Panc1 (cell line): ENCODE results near the gene NLRC5. TPM values are rescaled to one million over a fixed set of nuclear protein-coding genes. Genes with fewer than 3 reads are reported as not detected.

Source experiments
- ATAC-seq: fragments of 200-7000 bp; cut with Tn5 transposase; 2 replicates; pipeline ENCODE4 v1.9.1; 2020; ENCODE audit warnings: mild to moderate bottlenecking, moderate library complexity
- BruUV-seq: library from RNA; stranded (reverse); fragments of 400-500 nt; replicated peaks from 2 replicates; lab custom pipeline; 2021; lab: Mats Ljungman, UMichigan
- CTCF ChIA-PET: fragments of 300-600 bp; sonication (Branson Sonifier 250); formaldehyde crosslinking; loops from one replicate; lab custom pipeline; 2022; ENCODE audit warnings: antibody characterized with exemption; lab: Charles Lee
- POLR2A ChIA-PET: fragments of 300-600 bp; sonication (Branson Sonifier 250); formaldehyde crosslinking; loops from one replicate; lab custom pipeline; 2022; ENCODE audit warnings: antibody characterized with exemption; lab: Charles Lee
- DNase-seq: peaks from one replicate; pipeline ENCODE4 v3.0.0-alpha.2; 2010; ENCODE audit warnings: low read depth, low spot score
- H3K27ac ChIP-seq: 2 replicates; pipeline ENCODE4 v1.5.1; 2011; ENCODE audit warnings: mild to moderate bottlenecking, low read length, inconsistent platforms
- H3K27me3 ChIP-seq: fragments of 200-500 bp; sonication (Bioruptor generic); 2 replicates; pipeline ENCODE4 v1.6.0; 2014; ENCODE audit warnings: low read length, inconsistent platforms; ENCODE audit not compliant: control insufficient read depth, insufficient read depth
- H3K36me3 ChIP-seq: fragments of 200-500 bp; sonication (Bioruptor generic); 2 replicates; pipeline ENCODE4 v1.5.1; 2014; ENCODE audit warnings: inconsistent platforms, mild to moderate bottlenecking, low read length, moderate library complexity; ENCODE audit not compliant: control insufficient read depth, insufficient read depth
- H3K4me1 ChIP-seq: 2 replicates; pipeline ENCODE4 v1.5.1; 2011; ENCODE audit warnings: inconsistent platforms, mild to moderate bottlenecking, low read length, moderate library complexity; ENCODE audit not compliant: control insufficient read depth, insufficient read depth
- H3K4me3 ChIP-seq, 2 experiments: 2 replicates each; pipeline ENCODE4 v1.5.1; 2011 to 2012; ENCODE audit warnings: low read depth in 2 of 2, low read length in 2 of 2, mild to moderate bottlenecking in 2 of 2, inconsistent platforms in 1 of 2, moderate library complexity in 1 of 2
- H3K9me3 ChIP-seq: fragments of 200-500 bp; sonication (Bioruptor generic); 2 replicates; pipeline ENCODE4 v1.5.1; 2014; ENCODE audit warnings: low read depth, mild to moderate bottlenecking, inconsistent platforms, low read length, moderate library complexity; ENCODE audit not compliant: control insufficient read depth, insufficient read depth
- POLR2AphosphoS5 ChIP-seq: IDR thresholded peaks from 2 replicates; pipeline ENCODE4 v1.6.1; 2012; ENCODE audit warnings: mild to moderate bottlenecking, low read depth, low read length, moderate library complexity
- SIN3A ChIP-seq: IDR thresholded peaks from 2 replicates; pipeline ENCODE4 v1.6.1; 2012; ENCODE audit warnings: low read depth, mild to moderate bottlenecking, low read length, moderate library complexity, borderline replicate concordance; ENCODE audit not compliant: insufficient read depth
- TCF7L2 ChIP-seq: IDR thresholded peaks from 2 replicates; pipeline ENCODE4 v1.6.1; 2011; ENCODE audit warnings: mild to moderate bottlenecking, low read depth, low read length, inconsistent platforms
- in situ Hi-C: cut with HindIII; loops from 2 replicates; pipeline ENCODE4 v1.10.0; 2016; ENCODE audit warnings: low sequenced_read_pairs, low pct_unique_long_range_greater_than_20kb
- intact Hi-C: fragments of 100-400 bp; cut with micrococcal nuclease; formaldehyde crosslinking; loops from one replicate; pipeline ENCODE4 v1.10.0; 2022; ENCODE audit not compliant: unreplicated experiment
- total RNA-seq: library from RNA; stranded (reverse); gene quantifications from one replicate; pipeline ENCODE4 v1.2.1, GENCODE V29; 2021; ENCODE audit not compliant: unreplicated experiment
- TF ChIP-seq, protein P1 (sequence below), 2 experiments: IDR thresholded peaks; 2 replicates each; pipeline ENCODE4 v1.6.1; 2011 to 2012; ENCODE audit warnings: low read depth in 2 of 2, control low read depth in 1 of 2, low read length in 1 of 2, mild to moderate bottlenecking in 1 of 2, moderate library complexity in 1 of 2; ENCODE audit not compliant: insufficient read depth in 1 of 2
- TF ChIP-seq, protein P2 (sequence below): fragments of 450-650 bp; IDR thresholded peaks from 2 replicates; pipeline ENCODE4 v1.5.1; 2017; ENCODE audit warnings: mild to moderate bottlenecking

The NLRC5 gene
- total RNA-seq, 1 experiment from 2014 or later = 8.8 TPM

DNA sequence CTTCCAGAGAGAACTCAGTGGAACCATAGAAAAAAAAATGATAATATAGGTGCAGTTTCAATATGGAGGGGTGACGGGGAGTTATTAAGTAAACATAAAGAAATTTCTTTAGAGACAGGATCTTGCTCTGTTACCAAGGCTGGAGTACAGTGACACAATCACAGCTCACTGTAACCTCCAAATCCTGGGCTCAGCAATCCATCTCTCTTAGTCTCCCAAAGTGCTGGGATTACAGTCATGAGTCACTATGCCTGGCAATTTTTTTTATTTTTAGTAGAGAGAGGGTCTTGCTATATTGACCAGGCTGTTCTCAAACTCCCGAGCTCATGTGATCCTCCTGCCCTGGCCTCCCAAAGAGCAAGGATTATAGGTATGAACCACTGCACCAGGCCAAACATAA lies 48.8 kb downstream of the NLRC5 start:
- TF ChIP-seq POLR2AphosphoS5 (no peak), SIN3A (no peak), TCF7L2 (no peak)
- TF ChIP-seq, protein P1, sequence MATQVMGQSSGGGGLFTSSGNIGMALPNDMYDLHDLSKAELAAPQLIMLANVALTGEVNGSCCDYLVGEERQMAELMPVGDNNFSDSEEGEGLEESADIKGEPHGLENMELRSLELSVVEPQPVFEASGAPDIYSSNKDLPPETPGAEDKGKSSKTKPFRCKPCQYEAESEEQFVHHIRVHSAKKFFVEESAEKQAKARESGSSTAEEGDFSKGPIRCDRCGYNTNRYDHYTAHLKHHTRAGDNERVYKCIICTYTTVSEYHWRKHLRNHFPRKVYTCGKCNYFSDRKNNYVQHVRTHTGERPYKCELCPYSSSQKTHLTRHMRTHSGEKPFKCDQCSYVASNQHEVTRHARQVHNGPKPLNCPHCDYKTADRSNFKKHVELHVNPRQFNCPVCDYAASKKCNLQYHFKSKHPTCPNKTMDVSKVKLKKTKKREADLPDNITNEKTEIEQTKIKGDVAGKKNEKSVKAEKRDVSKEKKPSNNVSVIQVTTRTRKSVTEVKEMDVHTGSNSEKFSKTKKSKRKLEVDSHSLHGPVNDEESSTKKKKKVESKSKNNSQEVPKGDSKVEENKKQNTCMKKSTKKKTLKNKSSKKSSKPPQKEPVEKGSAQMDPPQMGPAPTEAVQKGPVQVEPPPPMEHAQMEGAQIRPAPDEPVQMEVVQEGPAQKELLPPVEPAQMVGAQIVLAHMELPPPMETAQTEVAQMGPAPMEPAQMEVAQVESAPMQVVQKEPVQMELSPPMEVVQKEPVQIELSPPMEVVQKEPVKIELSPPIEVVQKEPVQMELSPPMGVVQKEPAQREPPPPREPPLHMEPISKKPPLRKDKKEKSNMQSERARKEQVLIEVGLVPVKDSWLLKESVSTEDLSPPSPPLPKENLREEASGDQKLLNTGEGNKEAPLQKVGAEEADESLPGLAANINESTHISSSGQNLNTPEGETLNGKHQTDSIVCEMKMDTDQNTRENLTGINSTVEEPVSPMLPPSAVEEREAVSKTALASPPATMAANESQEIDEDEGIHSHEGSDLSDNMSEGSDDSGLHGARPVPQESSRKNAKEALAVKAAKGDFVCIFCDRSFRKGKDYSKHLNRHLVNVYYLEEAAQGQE (IDR thresholded peaks at IDR 0.05; ENCODE audit: insufficient read depth in 1 of 2, low read depth in 2 of 2, low read length in 1 of 2) = no peak
- TF ChIP-seq, protein P2, sequence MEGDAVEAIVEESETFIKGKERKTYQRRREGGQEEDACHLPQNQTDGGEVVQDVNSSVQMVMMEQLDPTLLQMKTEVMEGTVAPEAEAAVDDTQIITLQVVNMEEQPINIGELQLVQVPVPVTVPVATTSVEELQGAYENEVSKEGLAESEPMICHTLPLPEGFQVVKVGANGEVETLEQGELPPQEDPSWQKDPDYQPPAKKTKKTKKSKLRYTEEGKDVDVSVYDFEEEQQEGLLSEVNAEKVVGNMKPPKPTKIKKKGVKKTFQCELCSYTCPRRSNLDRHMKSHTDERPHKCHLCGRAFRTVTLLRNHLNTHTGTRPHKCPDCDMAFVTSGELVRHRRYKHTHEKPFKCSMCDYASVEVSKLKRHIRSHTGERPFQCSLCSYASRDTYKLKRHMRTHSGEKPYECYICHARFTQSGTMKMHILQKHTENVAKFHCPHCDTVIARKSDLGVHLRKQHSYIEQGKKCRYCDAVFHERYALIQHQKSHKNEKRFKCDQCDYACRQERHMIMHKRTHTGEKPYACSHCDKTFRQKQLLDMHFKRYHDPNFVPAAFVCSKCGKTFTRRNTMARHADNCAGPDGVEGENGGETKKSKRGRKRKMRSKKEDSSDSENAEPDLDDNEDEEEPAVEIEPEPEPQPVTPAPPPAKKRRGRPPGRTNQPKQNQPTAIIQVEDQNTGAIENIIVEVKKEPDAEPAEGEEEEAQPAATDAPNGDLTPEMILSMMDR = no peak
- no TSS peak for BruUV-seq
- intact Hi-C loops = no loop called here

DNA sequence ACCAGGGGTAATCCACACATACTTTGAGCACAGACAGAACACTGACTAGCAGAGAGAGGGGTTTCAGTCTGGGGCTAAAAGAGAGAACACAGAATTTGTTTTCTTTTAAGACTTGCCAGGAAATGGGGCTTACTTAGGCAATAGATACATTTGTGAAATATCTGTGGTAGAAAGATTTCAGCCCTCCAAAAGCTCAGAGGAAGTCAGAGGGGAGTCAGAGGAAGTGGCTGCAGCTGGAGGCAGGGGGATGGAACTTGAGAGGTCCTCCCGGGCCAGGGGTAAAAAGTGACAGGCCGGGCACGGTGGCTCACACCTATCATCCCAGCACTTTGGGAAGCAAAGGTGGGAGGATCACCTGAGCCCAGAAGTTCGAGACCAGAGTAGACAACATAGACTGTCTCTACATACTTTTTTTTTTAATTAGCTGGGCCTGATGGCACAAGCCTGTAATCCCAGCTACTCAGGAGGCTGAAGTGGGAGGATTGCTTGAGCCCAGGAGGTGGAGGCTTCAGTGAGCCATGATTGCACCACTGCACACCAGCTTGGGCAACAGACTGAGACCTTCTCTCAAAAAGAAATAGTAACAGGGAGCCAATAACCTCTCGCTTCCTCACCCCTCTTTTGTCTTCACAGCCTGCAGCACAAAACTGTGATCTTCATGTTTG lies 49.9 kb downstream of the NLRC5 start:
- no peak overlapping the region for H3K27ac ChIP-seq
- no peak overlapping the region for H3K4me3 ChIP-seq
- no TSS peak for BruUV-seq
- in situ Hi-C loops = no loop called here
- no peaks in the 10 kb centered on the region for H3K4me1 ChIP-seq
- H3K27me3 ChIP-seq = no peaks in the 10 kb centered on the region
- ChIA-PET POLR2A (no interaction called here), CTCF (no interaction called here)
- H3K9me3 ChIP-seq = no peaks in the 10 kb centered on the region
- intact Hi-C loops = no loop called here
- TF ChIP-seq, protein P1 (IDR thresholded peaks at IDR 0.05; ENCODE audit: insufficient read depth in 1 of 2, low read depth in 2 of 2, low read length in 1 of 2) = no peak
- no peak for TF ChIP-seq POLR2AphosphoS5
- TF ChIP-seq, protein P2 = no peak
- no peak for TF ChIP-seq TCF7L2
- TF ChIP-seq SIN3A = no peak
- no peaks in the 10 kb centered on the region for H3K36me3 ChIP-seq
- DNase-seq = no peak
- ATAC-seq = no peak

More for the DNA sequence above, 48.8 kb downstream of the NLRC5 start:
- CTCF ChIA-PET = no interaction called here
- no peaks in the 10 kb centered on the region for H3K27me3 ChIP-seq
- H3K9me3 ChIP-seq = no peaks in the 10 kb centered on the region
- POLR2A ChIA-PET = no interaction called here
- no peaks in the 10 kb centered on the region for H3K4me1 ChIP-seq
- no peaks in the 10 kb centered on the region for H3K36me3 ChIP-seq
- no peak overlapping the region for H3K27ac ChIP-seq
- no peak overlapping the region for H3K4me3 ChIP-seq
- no peak for DNase-seq
- in situ Hi-C loops = no loop called here
- no peak for ATAC-seq
